ENCODE results near the gene BACE2.
"Not testable (repeated sequence)": the region's sequence is repeated elsewhere in the genome, so short reads cannot be mapped to it uniquely, and the experiment has no call there.

BACE2 gene

GRCh38 chr21:41243107-41243506, 75.1 kb downstream of the BACE2 start:
- no peak for DNase-seq

GRCh38 chr21:41244266-41244880, 76.4 kb downstream of the BACE2 start:
- DNase-seq = not testable (repeated sequence)

GRCh38 chr21:41245509-41246135, 77.7 kb downstream of the BACE2 start:
- DNase-seq = no peak

- no peak for DNase-seq
Measured at GRCh38 chr21:41246808-41247207, 78.8 kb downstream of the BACE2 start.

GRCh38 chr21:41247561-41248545, 79.9 kb downstream of the BACE2 start:
- no peak for DNase-seq

GRCh38 chr21:41249476-41249875, 81.5 kb downstream of the BACE2 start:
- no peak for DNase-seq

GRCh38 chr21:41250519-41250918, 82.6 kb downstream of the BACE2 start:
- DNase-seq = no peak

- DNase-seq = no peak
Measured at GRCh38 chr21:41251961-41252642, 84.1 kb downstream of the BACE2 start.

- DNase-seq = no peak
Measured at GRCh38 chr21:41254090-41254700, 86.2 kb downstream of the BACE2 start.

GRCh38 chr21:41255190-41255589, 87.2 kb downstream of the BACE2 start:
- no peak for DNase-seq

GRCh38 chr21:41256231-41256630, 88.3 kb downstream of the BACE2 start:
- not testable (repeated sequence) for DNase-seq

- DNase-seq = no peak
Measured at GRCh38 chr21:41256771-41257702, 89.1 kb downstream of the BACE2 start.

- no peak for DNase-seq
Measured at GRCh38 chr21:41258617-41259016, 90.7 kb downstream of the BACE2 start.

GRCh38 chr21:41260428-41260827, 92.5 kb downstream of the BACE2 start:
- no peak for DNase-seq

GRCh38 chr21:41267346-41267745, 99.4 kb downstream of the BACE2 start:
- no peak for DNase-seq

GRCh38 chr21:41269535-41269934, 101.6 kb downstream of the BACE2 start:
- no peak for DNase-seq

- DNase-seq = no peak
Measured at GRCh38 chr21:41277196-41277595, 109.2 kb downstream of the BACE2 start.

GRCh38 chr21:41277846-41278245, 109.9 kb downstream of the BACE2 start:
- no peak for DNase-seq

GRCh38 chr21:41280115-41280919, 112.4 kb downstream of the BACE2 start:
- no peak for DNase-seq

- DNase-seq = no peak
Measured at GRCh38 chr21:41282412-41282811, 114.5 kb downstream of the BACE2 start.
